Measurements from ENCODE around the gene PRRG3. TPM values are rescaled to one million over a fixed set of nuclear protein-coding genes. Genes with fewer than 3 reads are reported as not detected.

Gene PRRG3
- total and polyA plus RNA-seq, 2 of the 4 experiments (the other 2 are of a cell fraction), result not detected

DNA sequence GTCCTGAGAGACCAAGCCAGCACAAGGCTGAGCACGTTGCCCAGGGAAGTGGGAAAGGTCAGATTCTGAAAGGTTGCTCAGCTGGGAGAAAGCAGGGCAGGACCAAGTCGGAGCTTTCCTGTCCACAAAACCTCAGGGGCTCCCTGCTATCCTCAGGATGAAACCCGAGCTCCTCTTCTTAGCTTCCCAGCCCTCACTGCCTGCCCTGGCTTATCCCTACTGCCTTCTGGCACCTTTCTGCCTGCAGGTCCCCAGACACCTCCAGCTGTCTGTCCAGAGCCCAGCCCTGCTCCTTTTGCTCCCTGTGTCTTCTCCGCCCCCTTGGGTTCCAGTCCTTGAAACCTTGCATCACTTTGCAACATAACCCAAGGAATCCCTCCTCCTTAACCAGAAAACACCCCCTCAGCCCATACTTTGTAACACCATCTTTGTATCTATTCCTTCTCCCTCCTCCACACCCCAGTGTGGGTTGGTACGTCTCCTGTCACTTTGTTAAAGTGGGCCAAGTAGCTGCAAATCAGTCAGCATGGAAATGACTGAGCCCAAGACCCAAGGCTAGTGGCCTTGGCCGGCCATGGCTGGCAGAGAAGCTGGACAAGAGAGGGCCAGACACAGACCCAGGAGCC lies 20.0 kb upstream of the PRRG3 start:
- Histone ChIP-seq H3K9me1 (ENCODE audit: insufficient read depth, low read length) (no peaks in the 10 kb centered on the region), H3K56ac (ENCODE audit: extremely low read depth, insufficient read depth, low read length) (no peak overlapping the region), H3K4ac (ENCODE audit: low read depth, low read length) (no peak overlapping the region), H3K36me3 (ENCODE audit: control insufficient read depth, insufficient read depth, low read length) (no peaks in the 10 kb centered on the region), H3K27me3 (ENCODE audit: control insufficient read depth, insufficient read depth, low read length) (no peaks in the 10 kb centered on the region), H3K4me3 (ENCODE audit: insufficient read depth, low read depth, low read length) (no peak overlapping the region), H3K79me1 (ENCODE audit: low read depth in 1 of 2, low read length in 2 of 2) (no peaks in the 10 kb centered on the region), H2AFZ (replicated peaks; ENCODE audit: low read length, poor library complexity) (no peak overlapping the region), H4K8ac (ENCODE audit: low read depth in 2 of 2, low read length in 2 of 2) (no peak overlapping the region), H2BK5ac (ENCODE audit: low read depth, low read length, poor library complexity, severe bottlenecking) (no peak overlapping the region), H3K9me3 (ENCODE audit: control insufficient read depth, insufficient read depth, low read length) (peaks cover 11% of the 10 kb centered on the region; the same call in 1 of the 2 replicates), H4K20me1 (ENCODE audit: insufficient read depth, low read length) (no peaks in the 10 kb centered on the region), H3K23ac (ENCODE audit: low read depth, low read length) (no peak overlapping the region), H2AK9ac (replicated peaks; ENCODE audit: low read depth, low read length, poor library complexity) (no peak overlapping the region), H3K4me2 (ENCODE audit: low read depth, low read length) (no peak overlapping the region), H2AK5ac (ENCODE audit: low read depth, low read length) (no peak overlapping the region), H3K9ac (ENCODE audit: low read depth, low read length) (no peak overlapping the region), H3K4me1 (ENCODE audit: control insufficient read depth, insufficient read depth, low read length) (no peaks in the 10 kb centered on the region), H3K14ac (replicated peaks; ENCODE audit: low read depth, low read length) (no peak overlapping the region), H3K18ac (ENCODE audit: low read depth, low read length) (no peak overlapping the region), H3K27ac (ENCODE audit: insufficient read depth, low read length) (no peak overlapping the region), H2BK15ac (ENCODE audit: low read depth, low read length) (no peak overlapping the region), H4K5ac (ENCODE audit: low read depth, low read length) (no peak overlapping the region), H2BK20ac (ENCODE audit: low read depth, low read length) (no peak overlapping the region), H4K91ac (ENCODE audit: insufficient read depth, low read depth, low read length) (no peak overlapping the region), H2BK120ac (ENCODE audit: low read depth, low read length) (no peak overlapping the region)
- WGBS, 2 experiments (ENCODE audit: extremely low coverage in 2 of 2, insufficient read length in 1 of 2), result no CpG with 5 or more reads among the region's 6 CpGs
- POLR2A ChIA-PET (ENCODE audit: unreplicated experiment), result interaction anchor here (0.7 kb wide), 1 partner anchor 511 kb away, joined by 4 read pairs; no protein-coding TSS in a partner anchor
- CTCF ChIA-PET, result no interaction called here
- TF ChIP-seq FOS (IDR thresholded peaks at IDR 0.05; ENCODE audit: low read depth, low read length) (no peak), MAFK (IDR thresholded peaks at IDR 0.05; ENCODE audit: low read depth, low read length) (no peak), BHLHE40 (IDR thresholded peaks at IDR 0.05; ENCODE audit: low read depth, low read length) (no peak), NFE2L2 (IDR thresholded peaks at IDR 0.05; ENCODE audit: low read depth, low read length) (no peak), CEBPB (IDR thresholded peaks at IDR 0.05; ENCODE audit: low read depth, low read length) (no peak), SMC3 (IDR thresholded peaks at IDR 0.05; ENCODE audit: low read depth, low read length) (no peak), MAZ (IDR thresholded peaks at IDR 0.05; ENCODE audit: borderline replicate concordance, low read depth, low read length) (no peak)
- TF ChIP-seq, protein P1, sequence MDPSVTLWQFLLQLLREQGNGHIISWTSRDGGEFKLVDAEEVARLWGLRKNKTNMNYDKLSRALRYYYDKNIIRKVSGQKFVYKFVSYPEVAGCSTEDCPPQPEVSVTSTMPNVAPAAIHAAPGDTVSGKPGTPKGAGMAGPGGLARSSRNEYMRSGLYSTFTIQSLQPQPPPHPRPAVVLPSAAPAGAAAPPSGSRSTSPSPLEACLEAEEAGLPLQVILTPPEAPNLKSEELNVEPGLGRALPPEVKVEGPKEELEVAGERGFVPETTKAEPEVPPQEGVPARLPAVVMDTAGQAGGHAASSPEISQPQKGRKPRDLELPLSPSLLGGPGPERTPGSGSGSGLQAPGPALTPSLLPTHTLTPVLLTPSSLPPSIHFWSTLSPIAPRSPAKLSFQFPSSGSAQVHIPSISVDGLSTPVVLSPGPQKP (IDR thresholded peaks at IDR 0.05; ENCODE audit: borderline replicate concordance, low read depth, low read length), result no peak
- TF ChIP-seq, protein P2, sequence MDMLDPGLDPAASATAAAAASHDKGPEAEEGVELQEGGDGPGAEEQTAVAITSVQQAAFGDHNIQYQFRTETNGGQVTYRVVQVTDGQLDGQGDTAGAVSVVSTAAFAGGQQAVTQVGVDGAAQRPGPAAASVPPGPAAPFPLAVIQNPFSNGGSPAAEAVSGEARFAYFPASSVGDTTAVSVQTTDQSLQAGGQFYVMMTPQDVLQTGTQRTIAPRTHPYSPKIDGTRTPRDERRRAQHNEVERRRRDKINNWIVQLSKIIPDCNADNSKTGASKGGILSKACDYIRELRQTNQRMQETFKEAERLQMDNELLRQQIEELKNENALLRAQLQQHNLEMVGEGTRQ (IDR thresholded peaks at IDR 0.05; ENCODE audit: low read depth, low read length), result no peak
- TF ChIP-seq, protein P3, sequence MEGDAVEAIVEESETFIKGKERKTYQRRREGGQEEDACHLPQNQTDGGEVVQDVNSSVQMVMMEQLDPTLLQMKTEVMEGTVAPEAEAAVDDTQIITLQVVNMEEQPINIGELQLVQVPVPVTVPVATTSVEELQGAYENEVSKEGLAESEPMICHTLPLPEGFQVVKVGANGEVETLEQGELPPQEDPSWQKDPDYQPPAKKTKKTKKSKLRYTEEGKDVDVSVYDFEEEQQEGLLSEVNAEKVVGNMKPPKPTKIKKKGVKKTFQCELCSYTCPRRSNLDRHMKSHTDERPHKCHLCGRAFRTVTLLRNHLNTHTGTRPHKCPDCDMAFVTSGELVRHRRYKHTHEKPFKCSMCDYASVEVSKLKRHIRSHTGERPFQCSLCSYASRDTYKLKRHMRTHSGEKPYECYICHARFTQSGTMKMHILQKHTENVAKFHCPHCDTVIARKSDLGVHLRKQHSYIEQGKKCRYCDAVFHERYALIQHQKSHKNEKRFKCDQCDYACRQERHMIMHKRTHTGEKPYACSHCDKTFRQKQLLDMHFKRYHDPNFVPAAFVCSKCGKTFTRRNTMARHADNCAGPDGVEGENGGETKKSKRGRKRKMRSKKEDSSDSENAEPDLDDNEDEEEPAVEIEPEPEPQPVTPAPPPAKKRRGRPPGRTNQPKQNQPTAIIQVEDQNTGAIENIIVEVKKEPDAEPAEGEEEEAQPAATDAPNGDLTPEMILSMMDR (conservative IDR thresholded peaks at IDR 0.05; ENCODE audit: low read depth, low read length), result no peak
- intact Hi-C loops (cut with micrococcal nuclease) (no loop called here), in situ Hi-C loops (cut with MboI; ENCODE audit: low sequenced_read_pairs) (loop anchor here (25.0 kb wide), 1 partner anchor 513 kb away; no protein-coding TSS in a partner anchor), dilution Hi-C loops (cut with HindIII; ENCODE audit: low sequenced_read_pairs, unreplicated experiment) (no loop called here)
- no TSS peak for BruUV-seq (replicated peaks)
- DNase-seq, result no peak
- no peak for ATAC-seq (ENCODE audit: low read depth)
